ENCODE results near the gene PDE9A.
"Not testable (repeated sequence)": the region's sequence is repeated elsewhere in the genome, so short reads cannot be mapped to it uniquely, and the experiment has no call there.

PDE9A gene

DNA sequence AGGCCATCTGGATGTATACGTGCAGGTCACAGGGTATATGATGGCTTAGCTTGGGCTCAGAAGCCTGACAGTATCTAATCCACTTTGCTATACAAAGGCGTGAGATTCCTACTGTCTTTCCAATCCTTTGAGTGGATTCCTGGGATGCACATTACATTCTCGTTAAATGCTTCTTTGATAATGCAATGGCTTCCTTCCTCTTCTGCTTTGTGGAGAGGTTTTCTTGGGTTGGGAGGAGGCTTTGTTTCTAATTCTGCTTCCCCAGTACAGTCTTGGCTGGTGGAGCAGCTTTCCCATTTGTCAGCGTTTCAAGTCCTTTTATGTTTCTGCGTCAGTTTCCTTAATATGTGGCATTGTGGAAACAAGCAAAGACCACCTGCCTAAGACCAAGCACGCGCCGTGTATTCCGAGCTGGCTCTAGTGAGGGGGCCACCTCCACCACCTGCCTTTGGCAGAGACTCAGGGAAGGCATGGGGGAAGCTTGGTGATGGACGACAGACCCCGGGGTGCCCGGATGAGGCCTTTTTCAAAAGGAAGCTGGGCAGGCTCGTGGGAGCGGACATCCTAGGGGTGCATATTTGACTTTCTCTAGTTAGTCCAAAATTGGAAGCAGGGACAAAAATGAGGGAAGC lies 153.2 kb downstream of the PDE9A start:
- TF ChIP-seq POLR2AphosphoS5 (IDR thresholded peaks at IDR 0.05; ENCODE audit: low read depth, low read length), result no peak
- no peak for TF ChIP-seq SPI1 (IDR thresholded peaks at IDR 0.05; ENCODE audit: low read depth, low read length)
- TF ChIP-seq PAX5 (IDR thresholded peaks at IDR 0.05; ENCODE audit: insufficient read depth, low read length, severe bottlenecking), result no peak
- TF ChIP-seq POU2F2 (IDR thresholded peaks at IDR 0.05; ENCODE audit: low read depth, low read length), result no peak
- no peak for TF ChIP-seq TAF1 (IDR thresholded peaks at IDR 0.05; ENCODE audit: low read depth, low read length)
- no peak for TF ChIP-seq POLR2A (IDR thresholded peaks at IDR 0.05; ENCODE audit: low read depth, low read length)
- FAIRE-seq (no peak), DNase-seq (ENCODE audit: insufficient read length, low spot score) (no peak)

DNA sequence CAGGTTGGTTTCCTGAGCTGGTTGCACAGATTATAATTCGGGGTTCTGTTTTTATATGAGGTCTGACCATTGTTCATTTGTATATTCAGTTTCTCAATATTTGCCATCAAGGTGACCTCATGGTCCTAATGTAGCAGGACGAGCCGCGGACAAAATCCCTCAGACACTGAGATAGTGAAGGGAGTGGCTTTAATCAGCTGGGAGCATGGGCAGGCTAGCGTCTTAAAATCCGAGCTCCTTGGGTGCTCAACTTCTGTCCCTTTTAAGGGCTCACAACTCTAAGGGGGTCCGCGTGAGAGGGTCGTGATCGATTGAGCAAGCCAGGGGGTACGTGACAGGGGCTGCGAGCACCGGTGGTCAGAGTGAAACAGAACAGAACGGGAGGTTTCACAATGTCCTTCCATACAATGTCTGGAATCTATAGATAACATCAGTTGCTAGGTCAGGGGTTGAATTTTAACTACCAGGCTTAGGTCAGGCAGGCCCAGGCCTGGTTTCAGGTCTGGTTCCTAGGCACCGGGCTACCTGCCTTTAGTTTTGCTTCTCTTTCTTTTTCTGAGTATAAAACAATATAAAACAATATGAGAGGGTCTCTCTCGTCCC lies 154.0 kb downstream of the PDE9A start:
- DNase-seq (ENCODE audit: insufficient read length, low spot score); FAIRE-seq: not testable (repeated sequence)

DNA sequence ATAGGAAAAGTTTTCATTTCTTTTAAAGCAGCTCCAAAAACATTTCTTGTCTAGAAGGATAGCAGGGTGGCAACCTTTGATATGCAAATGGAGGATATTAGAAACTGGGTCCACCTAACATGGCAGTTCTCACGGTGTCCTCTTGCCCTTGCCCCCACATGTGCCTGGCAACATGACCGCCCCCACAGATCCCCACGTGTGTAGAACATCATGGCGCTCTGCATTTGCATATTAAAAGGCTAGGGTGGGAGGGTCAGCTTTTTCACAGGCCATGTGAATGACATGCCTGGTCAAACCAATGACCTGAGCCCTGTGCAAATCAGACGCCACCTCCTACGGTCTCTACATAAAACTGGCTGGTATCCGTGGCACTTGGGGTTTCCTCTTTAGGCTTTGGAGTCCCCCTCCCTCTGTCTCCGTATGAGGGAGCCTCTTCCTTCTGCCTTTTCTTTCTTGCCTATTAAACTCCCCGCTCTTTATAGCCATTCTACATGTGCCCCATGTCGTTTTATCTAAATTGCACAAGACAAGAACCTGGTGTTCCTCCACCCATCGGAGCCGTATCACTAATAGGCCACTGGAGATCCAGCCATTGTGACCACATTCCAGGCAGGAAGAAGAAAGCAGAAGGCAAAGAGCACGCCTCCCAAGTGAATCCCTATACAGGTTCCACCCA lies 154.7 kb downstream of the PDE9A start:
- DNase-seq (ENCODE audit: insufficient read length, low spot score) (no peak), FAIRE-seq (no peak)
- no peak for TF ChIP-seq POU2F2 (IDR thresholded peaks at IDR 0.05; ENCODE audit: low read depth, low read length)

DNA sequence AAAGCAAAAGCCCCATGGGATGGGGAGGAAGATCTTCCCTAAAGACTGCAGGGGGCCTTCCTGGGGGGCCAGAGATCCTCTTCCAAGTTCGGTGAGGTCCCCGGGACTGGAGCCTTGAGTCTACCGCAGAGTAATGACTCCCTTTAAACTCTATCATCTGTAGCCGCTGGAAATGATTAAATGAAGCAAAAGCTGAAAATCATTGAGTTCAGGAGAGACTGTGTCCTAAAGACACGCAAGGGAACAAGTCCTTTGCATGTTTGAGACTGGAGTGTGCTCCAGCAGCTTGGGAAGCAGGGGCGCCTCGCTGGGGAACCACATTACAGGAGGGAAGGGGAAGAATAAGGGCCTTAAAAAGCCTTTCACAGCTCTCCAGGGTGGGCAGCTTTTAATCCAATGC lies 155.8 kb downstream of the PDE9A start:
- DNase-seq (ENCODE audit: insufficient read length, low spot score) (no peak), FAIRE-seq (no peak)
- TF ChIP-seq POLR2A (IDR thresholded peaks at IDR 0.05; ENCODE audit: low read depth, low read length) (no peak), PAX5 (IDR thresholded peaks at IDR 0.05; ENCODE audit: insufficient read depth, low read length, severe bottlenecking) (no peak), POU2F2 (IDR thresholded peaks at IDR 0.05; ENCODE audit: low read depth, low read length) (no peak), POLR2AphosphoS5 (IDR thresholded peaks at IDR 0.05; ENCODE audit: low read depth, low read length) (no peak), TAF1 (IDR thresholded peaks at IDR 0.05; ENCODE audit: low read depth, low read length) (no peak), SPI1 (IDR thresholded peaks at IDR 0.05; ENCODE audit: low read depth, low read length) (no peak)

DNA sequence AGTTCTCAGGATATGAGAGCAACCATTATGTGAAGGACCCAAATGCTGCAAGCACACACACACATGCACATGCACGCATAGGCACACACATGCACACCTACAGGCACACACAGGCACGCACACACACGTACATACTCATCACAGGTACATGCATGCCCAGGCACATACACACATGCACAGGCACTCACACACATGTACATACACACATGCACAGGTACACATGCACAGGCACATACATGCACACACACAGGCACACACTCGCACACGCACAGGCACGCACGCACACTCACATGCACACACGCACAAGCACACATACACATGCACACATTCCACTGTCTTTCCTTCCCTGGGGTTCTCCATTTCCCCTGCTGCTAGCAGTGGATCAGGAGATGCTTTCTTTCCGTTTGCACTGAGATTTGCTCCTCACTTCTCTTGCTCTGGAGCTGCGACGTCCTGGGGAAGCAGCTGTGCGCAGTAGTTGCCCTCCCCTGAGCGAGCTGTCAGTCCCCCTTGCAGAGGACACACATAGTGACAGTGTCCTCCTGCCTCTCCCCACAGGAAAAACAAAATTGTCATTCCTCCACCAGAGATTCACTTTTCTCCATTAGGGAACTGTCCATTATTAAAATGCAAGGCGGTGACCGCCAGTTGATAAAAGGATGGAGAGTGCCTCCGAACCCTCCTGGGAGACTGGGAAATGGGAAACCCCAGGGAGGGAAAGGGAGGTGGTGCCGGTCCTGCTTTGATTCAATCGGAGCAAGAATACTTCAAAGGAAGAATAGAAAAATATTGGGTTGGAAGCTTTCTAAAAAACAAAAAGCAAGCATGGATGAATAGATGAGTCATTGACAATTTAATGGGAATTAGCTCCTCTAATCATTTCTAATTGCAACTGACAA lies 156.4 kb downstream of the PDE9A start:
- FAIRE-seq (no peak), DNase-seq (ENCODE audit: insufficient read length, low spot score) (no peak)
- no peak for TF ChIP-seq POLR2AphosphoS5 (IDR thresholded peaks at IDR 0.05; ENCODE audit: low read depth, low read length)
- no peak for TF ChIP-seq POU2F2 (IDR thresholded peaks at IDR 0.05; ENCODE audit: low read depth, low read length)
- no peak for TF ChIP-seq POLR2A (IDR thresholded peaks at IDR 0.05; ENCODE audit: low read depth, low read length)
- no peak for TF ChIP-seq TAF1 (IDR thresholded peaks at IDR 0.05; ENCODE audit: low read depth, low read length)
- TF ChIP-seq PAX5 (IDR thresholded peaks at IDR 0.05; ENCODE audit: insufficient read depth, low read length, severe bottlenecking), result no peak
- TF ChIP-seq SPI1 (IDR thresholded peaks at IDR 0.05; ENCODE audit: low read depth, low read length), result no peak

DNA sequence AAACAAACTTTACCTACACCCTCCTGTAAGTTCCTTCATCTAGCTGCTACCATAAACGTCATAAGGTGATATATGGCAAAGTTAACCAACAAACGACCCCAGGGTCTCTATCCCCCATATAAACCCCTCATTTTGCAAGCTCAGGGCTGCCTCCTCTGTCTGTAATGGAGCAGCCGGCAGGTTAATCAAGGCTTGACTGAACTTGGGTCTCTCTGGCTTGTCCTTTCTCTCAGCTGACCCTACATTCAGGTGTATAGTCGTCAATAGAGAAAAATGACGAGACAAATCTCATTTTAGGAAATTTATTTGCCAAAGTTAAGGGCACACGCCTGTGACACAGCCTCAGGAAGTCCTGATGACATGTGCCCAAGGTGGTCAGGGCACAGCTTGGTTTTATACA lies 158.5 kb downstream of the PDE9A start:
- FAIRE-seq (no peak), DNase-seq (ENCODE audit: insufficient read length, low spot score) (no peak)
- TF ChIP-seq PAX5 (IDR thresholded peaks at IDR 0.05; ENCODE audit: insufficient read depth, low read length, severe bottlenecking), result no peak
- TF ChIP-seq POU2F2 (IDR thresholded peaks at IDR 0.05; ENCODE audit: low read depth, low read length), result no peak
- no peak for TF ChIP-seq TAF1 (IDR thresholded peaks at IDR 0.05; ENCODE audit: low read depth, low read length)
- no peak for TF ChIP-seq SPI1 (IDR thresholded peaks at IDR 0.05; ENCODE audit: low read depth, low read length)
- TF ChIP-seq POLR2A (IDR thresholded peaks at IDR 0.05; ENCODE audit: low read depth, low read length), result no peak
- no peak for TF ChIP-seq POLR2AphosphoS5 (IDR thresholded peaks at IDR 0.05; ENCODE audit: low read depth, low read length)

DNA sequence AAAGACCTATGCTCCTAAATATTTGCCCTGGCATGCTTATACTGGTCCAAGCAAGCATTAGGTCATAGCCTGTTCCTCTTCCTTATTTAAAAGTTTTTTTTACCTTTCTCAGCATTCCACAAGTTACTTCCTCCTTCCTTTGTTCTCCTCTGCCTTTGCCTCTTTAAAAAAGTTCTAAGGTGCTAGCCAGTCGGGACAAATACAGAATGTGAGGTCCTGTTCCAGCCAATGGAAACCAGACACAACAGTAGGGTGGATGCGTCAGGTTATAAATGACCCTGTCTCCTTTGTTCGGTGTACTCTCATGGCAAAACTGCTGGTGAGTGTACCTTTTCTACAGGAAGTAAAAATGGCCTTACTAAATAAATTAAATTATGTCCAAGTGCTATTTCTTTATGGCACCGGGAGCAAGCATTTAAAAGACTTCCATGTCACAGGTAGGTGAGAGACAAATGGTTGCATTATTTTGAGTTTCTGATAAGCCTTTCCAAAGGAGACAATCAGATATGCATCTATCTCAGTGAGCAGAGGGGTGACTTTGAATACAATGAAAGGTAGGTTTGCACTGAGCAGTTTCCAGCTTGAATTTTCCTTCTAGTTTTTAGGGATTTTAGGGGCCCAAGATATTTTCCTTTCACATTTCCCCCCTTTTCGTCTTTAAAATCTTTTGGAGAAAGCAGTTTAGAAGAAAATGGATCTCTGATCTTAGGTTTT lies 159.3 kb downstream of the PDE9A start:
- not testable (repeated sequence) for DNase-seq (ENCODE audit: insufficient read length, low spot score); FAIRE-seq

DNA sequence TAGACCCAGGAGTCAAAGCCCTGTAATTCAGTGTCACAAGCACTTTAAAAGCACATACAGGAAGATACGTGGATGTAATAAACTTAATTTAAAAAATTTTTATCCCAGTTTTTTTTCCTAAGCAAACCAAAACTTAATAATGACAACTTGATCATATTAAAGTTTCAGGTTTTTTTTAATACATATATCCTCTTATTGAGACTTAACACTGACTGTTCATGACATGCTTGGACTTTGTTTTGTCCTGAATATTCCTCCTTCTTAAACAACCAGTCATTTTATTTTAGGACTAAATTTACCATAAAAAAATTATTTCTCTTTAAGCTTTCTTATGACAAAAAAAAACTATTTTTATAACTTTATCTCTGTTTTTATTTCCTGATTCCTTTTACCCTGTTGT lies 161.8 kb downstream of the PDE9A start:
- TF ChIP-seq POLR2A (IDR thresholded peaks at IDR 0.05; ENCODE audit: low read depth, low read length), result no peak
- no peak for TF ChIP-seq TAF1 (IDR thresholded peaks at IDR 0.05; ENCODE audit: low read depth, low read length)
- DNase-seq (ENCODE audit: insufficient read length, low spot score) (no peak), FAIRE-seq (no peak)

DNA sequence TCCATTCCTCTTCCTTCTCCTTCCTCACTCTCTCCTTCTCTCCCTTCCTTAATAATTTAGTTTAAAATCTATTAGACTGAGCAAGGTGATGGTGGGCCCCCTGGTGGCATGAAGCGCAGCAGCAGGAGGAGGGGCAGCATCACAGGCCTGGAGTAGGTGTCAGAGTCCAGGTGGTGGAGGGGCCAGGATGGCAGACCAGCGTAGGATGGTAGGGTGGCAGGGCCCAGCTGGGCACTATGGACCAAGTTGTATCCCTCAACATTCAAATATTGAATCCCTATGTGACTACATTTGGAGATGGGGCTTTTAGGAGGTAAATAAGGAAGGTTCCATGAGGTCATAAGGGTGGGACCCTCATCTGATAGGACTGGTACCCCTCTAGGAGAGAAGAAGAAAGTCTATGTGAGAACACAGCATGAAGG lies 164.9 kb downstream of the PDE9A start:
- no peak for FAIRE-seq
- no peak for DNase-seq (ENCODE audit: insufficient read length, low spot score)
- no peak for TF ChIP-seq POU2F2 (IDR thresholded peaks at IDR 0.05; ENCODE audit: low read depth, low read length)
- TF ChIP-seq PAX5 (IDR thresholded peaks at IDR 0.05; ENCODE audit: insufficient read depth, low read length, severe bottlenecking), result no peak
- no peak for TF ChIP-seq POLR2AphosphoS5 (IDR thresholded peaks at IDR 0.05; ENCODE audit: low read depth, low read length)
- no peak for TF ChIP-seq SPI1 (IDR thresholded peaks at IDR 0.05; ENCODE audit: low read depth, low read length)
- TF ChIP-seq POLR2A (IDR thresholded peaks at IDR 0.05; ENCODE audit: low read depth, low read length), result no peak
- no peak for TF ChIP-seq TAF1 (IDR thresholded peaks at IDR 0.05; ENCODE audit: low read depth, low read length)
